Neural cell (in vitro differentiated cells): ENCODE measurements around the gene CBFA2T2. TPM values are rescaled to one million over a fixed set of nuclear protein-coding genes. Genes with fewer than 3 reads are reported as not detected.

ENCODE experiments used
- H2AFZ ChIP-seq: fragments of 200-600, 300-800 bp; sonication (generic), shearing (Covaris generic); 2 replicates; pipeline ENCODE4 v1.6.0; 2014; ENCODE audit warnings: low read depth, mild to moderate bottlenecking, antibody characterized with exemption, low read length, moderate library complexity
- H3F3A ChIP-seq: fragments of 200-600 bp; shearing (Covaris generic); 2 replicates; pipeline ENCODE4 v1.6.1; 2016; ENCODE audit warnings: mild to moderate bottlenecking, moderate library complexity, mixed read lengths, antibody characterized with exemption, low read length; ENCODE audit not compliant: insufficient read depth, poor library complexity, severe bottlenecking
- H3K27ac ChIP-seq: fragments of 200-600, 300-800 bp; sonication (generic), shearing (Covaris generic); 2 replicates; pipeline ENCODE4 v1.5.1; 2014; ENCODE audit warnings: mild to moderate bottlenecking, low read length, moderate library complexity
- H3K27me3 ChIP-seq: fragments of 300-800, 200-600 bp; sonication (generic), shearing (Covaris generic); 2 replicates; pipeline ENCODE4 v1.6.0; 2014; ENCODE audit warnings: mild to moderate bottlenecking, low read depth, low read length, moderate library complexity; ENCODE audit not compliant: insufficient read depth
- H3K36me3 ChIP-seq: fragments of 300-800, 200-600 bp; sonication (generic), shearing (Covaris generic); 2 replicates; pipeline ENCODE4 v1.5.1; 2014; ENCODE audit warnings: mild to moderate bottlenecking, antibody characterized with exemption, low read length, moderate library complexity; ENCODE audit not compliant: insufficient read depth
- H3K4me2 ChIP-seq: fragments of 300-800, 200-600 bp; sonication (generic), shearing (Covaris generic); 2 replicates; pipeline ENCODE4 v1.6.0; 2014; ENCODE audit warnings: mild to moderate bottlenecking, low read length
- H3K4me3 ChIP-seq: fragments of 300-800, 200-600 bp; sonication (generic), shearing (Covaris generic); 2 replicates; pipeline ENCODE4 v1.5.1; 2014; ENCODE audit warnings: mild to moderate bottlenecking, low read length, moderate library complexity
- H3K79me2 ChIP-seq: fragments of 200-600 bp; shearing (Covaris generic); replicated peaks from 2 replicates; pipeline ENCODE4 v1.6.0; 2014; ENCODE audit warnings: mild to moderate bottlenecking, low read length, moderate library complexity; ENCODE audit not compliant: insufficient read depth
- H3K9ac ChIP-seq: fragments of 300-800, 200-600 bp; sonication (generic), shearing (Covaris generic); 2 replicates; pipeline ENCODE4 v1.6.1; 2016; ENCODE audit warnings: mild to moderate bottlenecking, low read length, mixed read lengths
- H3K9me2 ChIP-seq: fragments of 200-600 bp; shearing (Covaris generic); 2 replicates; pipeline ENCODE4 v1.6.1; 2016; ENCODE audit warnings: mild to moderate bottlenecking, low read length, mixed read lengths; ENCODE audit not compliant: insufficient read depth
- H3K9me3 ChIP-seq: fragments of 200-600, 300-800 bp; sonication (generic), shearing (Covaris generic); 2 replicates; pipeline ENCODE4 v1.6.1; 2016; ENCODE audit warnings: mild to moderate bottlenecking, mixed run types, low read length, moderate library complexity, mixed read lengths
- H4K20me1 ChIP-seq: fragments of 200-600 bp; shearing (Covaris generic); 2 replicates; pipeline ENCODE4 v1.6.1; 2016; ENCODE audit warnings: mild to moderate bottlenecking, mixed run types; ENCODE audit not compliant: insufficient read depth
- EP300 ChIP-seq: fragments of 450-650 bp; conservative IDR thresholded peaks from 2 replicates; pipeline ENCODE4 v1.6.1; 2014; ENCODE audit warnings: antibody characterized with exemption, mild to moderate bottlenecking, moderate library complexity; ENCODE audit not compliant: poor library complexity, severe bottlenecking
- EZH2 ChIP-seq: fragments of 200-600, 300-800 bp; shearing (Covaris generic), sonication (generic); IDR thresholded peaks from 2 replicates; pipeline ENCODE4 v1.6.1; 2014; ENCODE audit warnings: antibody characterized with exemption, low read length, borderline replicate concordance, mild to moderate bottlenecking; ENCODE audit not compliant: insufficient read depth, poor library complexity, severe bottlenecking
- MXI1 ChIP-seq: fragments of 450-650 bp; conservative IDR thresholded peaks from 2 replicates; pipeline ENCODE4 v1.6.1; 2014; ENCODE audit warnings: antibody characterized with exemption, mild to moderate bottlenecking; ENCODE audit not compliant: poor library complexity, severe bottlenecking
- POLR2AphosphoS5 ChIP-seq: IDR thresholded peaks from 2 replicates; pipeline ENCODE4 v1.6.1; 2012
- RAD21 ChIP-seq: fragments of 450-650 bp; conservative IDR thresholded peaks from 2 replicates; pipeline ENCODE4 v1.6.1; 2014; ENCODE audit warnings: antibody characterized with exemption, mild to moderate bottlenecking, moderate library complexity
- SMC3 ChIP-seq: fragments of 450-650 bp; conservative IDR thresholded peaks from 2 replicates; pipeline ENCODE4 v1.6.1; 2014; ENCODE audit warnings: antibody characterized with exemption, mild to moderate bottlenecking, moderate library complexity; ENCODE audit not compliant: poor library complexity
- TAF1 ChIP-seq: IDR thresholded peaks from 2 replicates; pipeline ENCODE4 v1.6.1; 2012; ENCODE audit warnings: low read depth
- polyA plus RNA-seq: library from polyadenylated mRNA; depleted of rRNA; stranded (reverse); fragments of >200 nt; gene quantifications from 2 replicates; pipeline ENCODE4 v1.2.3, GENCODE V29; 2014
- TF ChIP-seq, protein P1 (sequence below): IDR thresholded peaks from 2 replicates; pipeline ENCODE4 v1.6.1; 2012; ENCODE audit warnings: borderline replicate concordance
- TF ChIP-seq, protein P2 (sequence below): fragments of 450-650 bp; IDR thresholded peaks from 2 replicates; pipeline ENCODE4 v1.5.1; 2014; ENCODE audit warnings: antibody characterized with exemption, mild to moderate bottlenecking, moderate library complexity; ENCODE audit not compliant: poor library complexity, severe bottlenecking

The CBFA2T2 gene
- polyA plus RNA-seq, 1 donor from 2014 or later, result 15.9 TPM

DNA sequence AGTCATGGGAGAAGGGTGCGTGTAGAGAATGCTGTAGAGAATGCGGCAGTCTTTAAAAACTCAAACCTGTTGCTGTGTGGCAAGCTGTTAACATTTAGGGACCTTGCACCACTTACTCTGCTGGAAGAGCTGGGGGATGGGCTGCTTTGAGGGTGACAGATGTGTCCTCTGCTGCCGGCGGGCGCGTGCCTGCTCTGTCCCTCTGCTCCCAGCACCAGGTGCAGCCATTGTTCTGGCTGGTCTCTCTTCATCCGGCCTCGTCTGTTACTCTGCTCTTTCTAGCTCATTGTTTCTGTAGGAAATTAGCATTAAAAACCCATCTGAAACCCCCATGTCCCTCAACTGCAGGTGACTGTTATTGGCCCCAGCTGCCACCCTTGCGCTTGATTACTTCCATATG lies 78.5 kb downstream of the CBFA2T2 start:
- H4K20me1 ChIP-seq, result no peaks in the 10 kb centered on the region
- no peaks in the 10 kb centered on the region for H3K79me2 ChIP-seq
- H3F3A ChIP-seq, result no peaks in the 10 kb centered on the region
- H3K4me2 ChIP-seq, result no peak overlapping the region
- no peaks in the 10 kb centered on the region for H3K27me3 ChIP-seq
- no peak overlapping the region for H3K27ac ChIP-seq
- no peaks in the 10 kb centered on the region for H3K9me3 ChIP-seq
- H3K36me3 ChIP-seq, result no peaks in the 10 kb centered on the region
- TF ChIP-seq RAD21, result no peak
- TF ChIP-seq EZH2, result no peak
- TF ChIP-seq MXI1, result no peak
- TF ChIP-seq, protein P1, sequence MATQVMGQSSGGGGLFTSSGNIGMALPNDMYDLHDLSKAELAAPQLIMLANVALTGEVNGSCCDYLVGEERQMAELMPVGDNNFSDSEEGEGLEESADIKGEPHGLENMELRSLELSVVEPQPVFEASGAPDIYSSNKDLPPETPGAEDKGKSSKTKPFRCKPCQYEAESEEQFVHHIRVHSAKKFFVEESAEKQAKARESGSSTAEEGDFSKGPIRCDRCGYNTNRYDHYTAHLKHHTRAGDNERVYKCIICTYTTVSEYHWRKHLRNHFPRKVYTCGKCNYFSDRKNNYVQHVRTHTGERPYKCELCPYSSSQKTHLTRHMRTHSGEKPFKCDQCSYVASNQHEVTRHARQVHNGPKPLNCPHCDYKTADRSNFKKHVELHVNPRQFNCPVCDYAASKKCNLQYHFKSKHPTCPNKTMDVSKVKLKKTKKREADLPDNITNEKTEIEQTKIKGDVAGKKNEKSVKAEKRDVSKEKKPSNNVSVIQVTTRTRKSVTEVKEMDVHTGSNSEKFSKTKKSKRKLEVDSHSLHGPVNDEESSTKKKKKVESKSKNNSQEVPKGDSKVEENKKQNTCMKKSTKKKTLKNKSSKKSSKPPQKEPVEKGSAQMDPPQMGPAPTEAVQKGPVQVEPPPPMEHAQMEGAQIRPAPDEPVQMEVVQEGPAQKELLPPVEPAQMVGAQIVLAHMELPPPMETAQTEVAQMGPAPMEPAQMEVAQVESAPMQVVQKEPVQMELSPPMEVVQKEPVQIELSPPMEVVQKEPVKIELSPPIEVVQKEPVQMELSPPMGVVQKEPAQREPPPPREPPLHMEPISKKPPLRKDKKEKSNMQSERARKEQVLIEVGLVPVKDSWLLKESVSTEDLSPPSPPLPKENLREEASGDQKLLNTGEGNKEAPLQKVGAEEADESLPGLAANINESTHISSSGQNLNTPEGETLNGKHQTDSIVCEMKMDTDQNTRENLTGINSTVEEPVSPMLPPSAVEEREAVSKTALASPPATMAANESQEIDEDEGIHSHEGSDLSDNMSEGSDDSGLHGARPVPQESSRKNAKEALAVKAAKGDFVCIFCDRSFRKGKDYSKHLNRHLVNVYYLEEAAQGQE, result no peak
- no peak for TF ChIP-seq TAF1
- no peak for TF ChIP-seq SMC3
- TF ChIP-seq, protein P2, sequence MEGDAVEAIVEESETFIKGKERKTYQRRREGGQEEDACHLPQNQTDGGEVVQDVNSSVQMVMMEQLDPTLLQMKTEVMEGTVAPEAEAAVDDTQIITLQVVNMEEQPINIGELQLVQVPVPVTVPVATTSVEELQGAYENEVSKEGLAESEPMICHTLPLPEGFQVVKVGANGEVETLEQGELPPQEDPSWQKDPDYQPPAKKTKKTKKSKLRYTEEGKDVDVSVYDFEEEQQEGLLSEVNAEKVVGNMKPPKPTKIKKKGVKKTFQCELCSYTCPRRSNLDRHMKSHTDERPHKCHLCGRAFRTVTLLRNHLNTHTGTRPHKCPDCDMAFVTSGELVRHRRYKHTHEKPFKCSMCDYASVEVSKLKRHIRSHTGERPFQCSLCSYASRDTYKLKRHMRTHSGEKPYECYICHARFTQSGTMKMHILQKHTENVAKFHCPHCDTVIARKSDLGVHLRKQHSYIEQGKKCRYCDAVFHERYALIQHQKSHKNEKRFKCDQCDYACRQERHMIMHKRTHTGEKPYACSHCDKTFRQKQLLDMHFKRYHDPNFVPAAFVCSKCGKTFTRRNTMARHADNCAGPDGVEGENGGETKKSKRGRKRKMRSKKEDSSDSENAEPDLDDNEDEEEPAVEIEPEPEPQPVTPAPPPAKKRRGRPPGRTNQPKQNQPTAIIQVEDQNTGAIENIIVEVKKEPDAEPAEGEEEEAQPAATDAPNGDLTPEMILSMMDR, result no peak
- no peak for TF ChIP-seq POLR2AphosphoS5
- TF ChIP-seq EP300, result no peak
- no peak overlapping the region for H3K9ac ChIP-seq
- no peak overlapping the region for H3K4me3 ChIP-seq
- H3K9me2 ChIP-seq, result no peaks in the 10 kb centered on the region
- H2AFZ ChIP-seq, result no peak overlapping the region

DNA sequence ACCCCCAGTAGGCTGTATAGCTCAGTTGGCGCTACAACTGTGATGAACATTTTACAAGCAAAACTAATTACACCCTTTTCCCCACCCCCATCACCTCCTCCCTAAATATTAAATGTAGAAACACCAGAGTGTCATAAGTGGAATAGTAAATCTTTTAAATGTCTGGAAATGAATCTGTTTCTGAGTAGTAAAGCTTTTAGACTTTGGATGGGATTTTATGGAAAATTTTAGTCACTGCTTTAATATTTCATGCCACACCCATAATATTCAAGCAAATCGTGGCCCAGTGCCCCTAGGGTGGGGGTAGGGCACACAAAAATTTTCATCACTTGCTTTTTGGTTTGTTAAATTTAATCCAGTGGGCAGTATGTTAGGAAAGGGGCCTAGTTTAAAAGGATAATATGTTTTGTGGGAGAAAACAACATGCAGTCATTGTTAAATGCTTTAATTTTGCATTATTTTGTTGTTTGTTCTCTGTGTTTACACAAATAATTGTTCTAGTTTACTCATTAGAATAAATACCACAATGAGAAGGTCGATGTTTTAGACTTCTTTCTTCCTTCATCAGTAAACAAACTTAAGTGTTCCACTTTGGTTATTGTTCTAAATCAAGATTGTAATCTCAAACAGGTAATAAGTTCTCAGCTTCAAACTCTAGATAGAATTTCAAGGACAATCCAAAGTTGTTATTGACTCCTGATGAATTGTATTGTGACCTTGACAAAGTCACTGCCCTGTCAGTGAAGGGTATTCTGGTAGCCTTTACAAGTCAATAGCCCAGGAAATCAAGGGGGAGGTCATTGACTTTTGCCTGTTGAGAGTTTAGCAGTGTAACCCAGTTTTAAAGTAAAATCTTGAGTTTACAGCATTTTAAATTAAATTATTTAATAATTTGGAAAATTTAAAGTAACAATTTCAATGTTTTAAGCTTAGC lies 79.2 kb downstream of the CBFA2T2 start:
- no peaks in the 10 kb centered on the region for H3K9me3 ChIP-seq
- no peaks in the 10 kb centered on the region for H3K27me3 ChIP-seq
- no peak overlapping the region for H3K27ac ChIP-seq
- TF ChIP-seq MXI1 (no peak), EZH2 (no peak), SMC3 (no peak), RAD21 (no peak), TAF1 (no peak), EP300 (no peak), POLR2AphosphoS5 (no peak)
- TF ChIP-seq, protein P1, result no peak
- TF ChIP-seq, protein P2, result no peak
- H3K4me2 ChIP-seq, result no peak overlapping the region
- no peaks in the 10 kb centered on the region for H4K20me1 ChIP-seq
- H3K9ac ChIP-seq, result no peak overlapping the region
- H3K36me3 ChIP-seq, result no peaks in the 10 kb centered on the region
- no peaks in the 10 kb centered on the region for H3K79me2 ChIP-seq
- no peak overlapping the region for H3K4me3 ChIP-seq
- no peak overlapping the region for H2AFZ ChIP-seq
- H3F3A ChIP-seq, result no peaks in the 10 kb centered on the region
- H3K9me2 ChIP-seq, result no peaks in the 10 kb centered on the region
